RWPE1 (cell line): ENCODE results near the gene UBAP1.
"Not testable (repeated sequence)": the region's sequence is repeated elsewhere in the genome, so short reads cannot be mapped to it uniquely, and the experiment has no call there.

Source experiments
- CTCF ChIA-PET: fragments of 350-600 bp; sonication (Branson Sonifier 250); formaldehyde crosslinking; extraction: SDS; loops from one replicate; lab custom pipeline; 2021; lab: Yijun Ruan, JAX
- POLR2A ChIA-PET: fragments of 400-600 bp; formaldehyde crosslinking; extraction: SDS; loops from one replicate; lab custom pipeline; 2020; ENCODE audit warnings: antibody characterized with exemption; ENCODE audit not compliant: low non-redundant PET; lab: Yijun Ruan, JAX
- DNase-seq: peaks from one replicate; pipeline ENCODE4 v3.0.0; 2012; ENCODE audit warnings: low spot score
- H3K27ac ChIP-seq: fragments of 450-650 bp; 2 replicates; pipeline ENCODE4 v1.5.1; 2017
- CTCF ChIP-seq: fragments of 450-650 bp; conservative IDR thresholded peaks from 2 replicates; pipeline ENCODE4 v1.5.1; 2017; ENCODE audit warnings: low read depth, mild to moderate bottlenecking

The UBAP1 gene

GRCh38 chr9:34232201-34232600 lies 53.4 kb downstream of the UBAP1 start:
- no peak for TF ChIP-seq CTCF
- ChIA-PET CTCF (no interaction called here), POLR2A (no interaction called here)
- H3K27ac ChIP-seq = peak overlapping the region; percentile 50
- DNase-seq = no peak

GRCh38 chr9:34233672-34234071 lies 54.8 kb downstream of the UBAP1 start:
- no peak for TF ChIP-seq CTCF
- CTCF ChIA-PET = interaction anchor here (0.5 to 0.6 kb wide), 3 partner anchors 38 to 216 kb away, joined by 3 to 4 read pairs (median 3); no protein-coding TSS in a partner anchor
- no peak for DNase-seq
- POLR2A ChIA-PET = no interaction called here
- no peak overlapping the region for H3K27ac ChIP-seq

GRCh38 chr9:34237836-34238235 lies 59.0 kb downstream of the UBAP1 start:
- CTCF ChIA-PET = no interaction called here
- POLR2A ChIA-PET = no interaction called here
- TF ChIP-seq CTCF = no peak

GRCh38 chr9:34240006-34240405 lies 61.2 kb downstream of the UBAP1 start:
- no peak overlapping the region for H3K27ac ChIP-seq
- TF ChIP-seq CTCF = no peak
- CTCF ChIA-PET = no interaction called here
- DNase-seq = no peak
- POLR2A ChIA-PET = no interaction called here

More at GRCh38 chr9:34237836-34238235, 59.0 kb downstream of the UBAP1 start:
- H3K27ac ChIP-seq = no peak overlapping the region
- no peak for DNase-seq

- DNase-seq = no peak
- ChIA-PET CTCF (interaction anchor here (1.0 to 1.7 kb wide), 2 partner anchors 11 to 52 kb away, joined by 3 to 5 read pairs; no protein-coding TSS in a partner anchor), POLR2A (no interaction called here)
- no peak for TF ChIP-seq CTCF
- H3K27ac ChIP-seq = peak overlapping the region; percentile 47
Observed at GRCh38 chr9:34242830-34243229, 64.0 kb downstream of the UBAP1 start.

- CTCF ChIA-PET, POLR2A ChIA-PET, H3K27ac ChIP-seq, DNase-seq: not testable (repeated sequence)
Observed at GRCh38 chr9:34245212-34245611, 66.4 kb downstream of the UBAP1 start.

- DNase-seq = no peak
- no peak for TF ChIP-seq CTCF
- no peak overlapping the region for H3K27ac ChIP-seq
- ChIA-PET POLR2A (no interaction called here), CTCF (no interaction called here)
Observed at GRCh38 chr9:34246453-34246852, 67.6 kb downstream of the UBAP1 start.

- CTCF ChIA-PET, DNase-seq: not testable (repeated sequence)
- H3K27ac ChIP-seq = peak overlapping the region; percentile 99
- POLR2A ChIA-PET = interaction anchor here (0.6 kb wide), 1 partner anchor 833 kb away, joined by 6 read pairs; no protein-coding TSS in a partner anchor
Observed at GRCh38 chr9:34247782-34248181, 68.9 kb downstream of the UBAP1 start.
